Thyroid gland (tissue), 4 donors: Measurements from ENCODE around the gene MARK2. TPM values are rescaled to one million over a fixed set of nuclear protein-coding genes. Genes with fewer than 3 reads are reported as not detected.

Experiments used
- DNase-seq, 2 donors: peaks; one replicate each; pipeline ENCODE4 v3.0.0-alpha.2; 2019
- H3K27ac ChIP-seq, 3 donors: fragments of 200-600 bp; sonication (generic); 1 replicate in 2 of 3; 2 replicates in 1 of 3; pipeline ENCODE4 v1.5.1; 2016 to 2019; ENCODE audit warnings: mild to moderate bottlenecking in 1 of 3, moderate library complexity in 1 of 3
- H3K27me3 ChIP-seq: fragments of 200-600 bp; sonication (generic); one replicate; pipeline ENCODE4 v1.5.1; 2019
- H3K36me3 ChIP-seq, 2 donors: fragments of 200-600 bp; sonication (generic); one replicate each; pipeline ENCODE4 v1.5.1; 2016 to 2019
- H3K4me1 ChIP-seq, 2 donors: fragments of 200-600 bp; sonication (generic); one replicate each; pipeline ENCODE4 v1.5.1; 2017 to 2019
- H3K4me3 ChIP-seq, 3 donors: fragments of 200-600 bp; sonication (generic); replicated peaks in 1 of 3; 1 replicate in 2 of 3; 2 replicates in 1 of 3; pipeline ENCODE4 v1.5.1; 2016; ENCODE audit warnings: mild to moderate bottlenecking in 1 of 3
- H3K9me3 ChIP-seq: fragments of 200-600 bp; sonication (generic); one replicate; pipeline ENCODE4 v1.5.1; 2017
- POLR2A ChIP-seq, 2 donors: fragments of 450-650 bp; IDR thresholded peaks; one replicate each; pipeline ENCODE4 v1.6.1; 2017; ENCODE audit warnings: antibody characterized with exemption in 2 of 2, mild to moderate bottlenecking in 2 of 2, moderate library complexity in 1 of 2
- WGBS, 2 donors: methylation state at CpG; one replicate each; pipeline ENCODE4 v1.1.5; 2017; 5-methylcytosine and 5-hydroxymethylcytosine counted together
- intact Hi-C: fragments of 100-400 bp; cut with DNase I; formaldehyde crosslinking; loops from one replicate; pipeline ENCODE4 v1.15.1; 2023
- total RNA-seq, 4 donors: library from RNA; depleted of rRNA; stranded (reverse); fragments of >200 nt; gene quantifications; one replicate each; pipeline ENCODE4 v1.2.3, GENCODE V29; 2016
- TF ChIP-seq, protein P1 (sequence below), 6 experiments: fragments of 200-600 bp in 3 of 6; fragments of 450-650 bp in 3 of 6; sonication (generic) in 3 of 6; IDR thresholded peaks; one replicate each; pipeline ENCODE4 v1.5.1; 2016 to 2019; ENCODE audit warnings: antibody characterized with exemption in 6 of 6, mild to moderate bottlenecking in 2 of 6, inconsistent platforms in 1 of 6, moderate library complexity in 1 of 6

The MARK2 gene
- total RNA-seq, 4 donors from 2014 or later: 28.2 to 57.7 (median 48.6) TPM

DNA sequence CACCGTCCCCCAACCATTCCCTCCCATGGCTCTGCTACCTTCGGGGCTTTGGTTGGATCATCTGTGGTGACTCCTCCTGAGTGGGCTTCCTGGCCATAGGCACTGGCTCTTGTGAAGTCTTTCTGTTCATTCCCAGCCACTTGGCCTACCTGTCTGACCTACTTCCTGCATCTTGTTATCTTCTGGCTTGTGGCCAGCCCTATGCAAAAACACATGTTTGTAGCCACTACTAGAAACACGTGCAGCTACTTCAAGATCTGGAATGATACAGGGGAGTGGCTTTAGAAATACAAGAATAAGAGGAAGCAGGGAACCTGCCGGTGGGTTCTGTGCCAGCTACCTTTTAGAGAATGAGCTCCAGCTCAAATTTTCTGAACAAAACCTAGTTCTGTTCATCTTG lies 57.2 kb downstream of the MARK2 start:
- intact Hi-C loops: no loop called here
- Histone ChIP-seq H3K9me3 (no peaks in the 10 kb centered on the region), H3K4me3 (no peak overlapping the region), H3K36me3 (peaks cover 34 to 35% of the 10 kb centered on the region in 2 donors), H3K27ac (peak overlapping the region in 2 of 3 donors; percentile 25 to 44), H3K27me3 (no peaks in the 10 kb centered on the region), H3K4me1 (peaks cover 8 to 19% of the 10 kb centered on the region in 2 donors)
- TF ChIP-seq, protein P1, sequence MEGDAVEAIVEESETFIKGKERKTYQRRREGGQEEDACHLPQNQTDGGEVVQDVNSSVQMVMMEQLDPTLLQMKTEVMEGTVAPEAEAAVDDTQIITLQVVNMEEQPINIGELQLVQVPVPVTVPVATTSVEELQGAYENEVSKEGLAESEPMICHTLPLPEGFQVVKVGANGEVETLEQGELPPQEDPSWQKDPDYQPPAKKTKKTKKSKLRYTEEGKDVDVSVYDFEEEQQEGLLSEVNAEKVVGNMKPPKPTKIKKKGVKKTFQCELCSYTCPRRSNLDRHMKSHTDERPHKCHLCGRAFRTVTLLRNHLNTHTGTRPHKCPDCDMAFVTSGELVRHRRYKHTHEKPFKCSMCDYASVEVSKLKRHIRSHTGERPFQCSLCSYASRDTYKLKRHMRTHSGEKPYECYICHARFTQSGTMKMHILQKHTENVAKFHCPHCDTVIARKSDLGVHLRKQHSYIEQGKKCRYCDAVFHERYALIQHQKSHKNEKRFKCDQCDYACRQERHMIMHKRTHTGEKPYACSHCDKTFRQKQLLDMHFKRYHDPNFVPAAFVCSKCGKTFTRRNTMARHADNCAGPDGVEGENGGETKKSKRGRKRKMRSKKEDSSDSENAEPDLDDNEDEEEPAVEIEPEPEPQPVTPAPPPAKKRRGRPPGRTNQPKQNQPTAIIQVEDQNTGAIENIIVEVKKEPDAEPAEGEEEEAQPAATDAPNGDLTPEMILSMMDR (IDR thresholded peaks at IDR 0.05): no peak
- no peak for TF ChIP-seq POLR2A (IDR thresholded peaks at IDR 0.05)
- WGBS, 2 donors: 47 to 48% methylated on average over 4 of the region's 4 CpGs
- DNase-seq: peak; percentile 86 to 90

DNA sequence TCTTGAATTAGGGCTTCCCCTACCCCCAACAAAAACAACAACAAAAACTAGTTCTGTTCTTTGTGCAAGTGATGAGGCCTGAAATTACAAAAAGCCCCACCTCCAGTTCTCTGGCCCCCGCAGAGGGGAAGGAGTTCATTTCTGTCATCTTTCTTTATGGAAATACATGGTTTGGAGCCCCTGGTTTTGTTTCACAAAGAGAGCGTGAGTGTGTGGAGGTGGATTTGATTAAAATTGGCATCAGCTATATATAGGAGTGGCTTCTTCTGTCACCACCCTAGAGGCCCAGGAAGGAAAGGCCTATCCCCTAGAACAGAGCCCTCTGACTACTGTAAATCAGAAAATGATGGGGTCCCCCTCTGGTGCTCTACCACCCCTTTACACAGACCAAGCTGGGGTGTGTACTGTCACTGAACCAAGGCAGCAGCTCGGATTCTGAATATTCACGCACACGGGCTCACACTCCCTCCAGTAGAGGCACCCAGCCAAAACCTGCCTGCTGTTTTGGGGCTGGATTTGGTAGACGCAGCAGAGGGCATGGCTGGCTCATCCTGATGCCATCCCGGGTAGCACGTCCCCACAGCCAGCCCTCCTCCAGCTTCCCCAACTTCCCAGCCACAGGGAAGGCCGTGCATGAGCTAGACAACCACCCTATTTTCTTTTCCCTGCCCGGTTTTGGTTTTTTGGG lies 58.7 kb downstream of the MARK2 start:
- Histone ChIP-seq H3K4me3 (no peak overlapping the region), H3K36me3 (peaks cover 45 to 47% of the 10 kb centered on the region in 2 donors), H3K4me1 (peaks cover 8 to 15% of the 10 kb centered on the region in 2 donors), H3K27ac (no peak overlapping the region), H3K27me3 (no peaks in the 10 kb centered on the region), H3K9me3 (no peaks in the 10 kb centered on the region)
- TF ChIP-seq, protein P1 (IDR thresholded peaks at IDR 0.05): no peak
- no peak for TF ChIP-seq POLR2A (IDR thresholded peaks at IDR 0.05)
- WGBS, 2 donors: 92 to 94% methylated on average over 8 to 10 of the region's 10 CpGs
- intact Hi-C loops: no loop called here
- DNase-seq: no peak

DNA sequence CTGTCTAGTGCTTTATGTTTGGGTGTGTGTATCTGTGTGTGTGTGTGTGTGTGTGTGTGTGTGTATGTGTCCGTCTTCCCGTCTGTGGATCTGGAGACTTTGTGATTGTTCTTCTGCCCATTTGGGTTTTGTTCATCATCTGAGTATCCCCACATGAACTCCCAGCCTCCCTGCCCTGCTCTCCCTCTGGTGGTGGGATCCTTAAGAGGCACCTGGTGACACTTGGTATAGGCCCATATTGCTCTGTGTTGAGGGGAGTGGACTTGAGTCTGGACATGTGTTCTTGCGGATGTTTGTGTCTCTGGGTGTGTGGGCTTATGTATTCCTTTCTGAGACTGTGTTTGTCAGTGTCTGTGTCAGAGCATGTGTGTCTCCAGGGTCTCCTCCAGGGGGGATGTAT lies 62.8 kb downstream of the MARK2 start:
- H3K36me3 ChIP-seq: peaks cover 70 to 77% of the 10 kb centered on the region in 2 donors
- no peaks in the 10 kb centered on the region for H3K27me3 ChIP-seq
- peaks cover 0 to 4% of the 10 kb centered on the region in 2 donors for H3K4me1 ChIP-seq
- no peak for TF ChIP-seq POLR2A (IDR thresholded peaks at IDR 0.05)
- TF ChIP-seq, protein P1 (IDR thresholded peaks at IDR 0.05): peak in 1 of 6 experiments; percentile 10
- no peaks in the 10 kb centered on the region for H3K9me3 ChIP-seq
- H3K27ac ChIP-seq: no peak overlapping the region
- H3K4me3 ChIP-seq: no peak overlapping the region
- intact Hi-C loops: no loop called here
- WGBS, 2 donors: 80 to 100% methylated on average over 1 to 3 of the region's 3 CpGs
- DNase-seq: no peak

DNA sequence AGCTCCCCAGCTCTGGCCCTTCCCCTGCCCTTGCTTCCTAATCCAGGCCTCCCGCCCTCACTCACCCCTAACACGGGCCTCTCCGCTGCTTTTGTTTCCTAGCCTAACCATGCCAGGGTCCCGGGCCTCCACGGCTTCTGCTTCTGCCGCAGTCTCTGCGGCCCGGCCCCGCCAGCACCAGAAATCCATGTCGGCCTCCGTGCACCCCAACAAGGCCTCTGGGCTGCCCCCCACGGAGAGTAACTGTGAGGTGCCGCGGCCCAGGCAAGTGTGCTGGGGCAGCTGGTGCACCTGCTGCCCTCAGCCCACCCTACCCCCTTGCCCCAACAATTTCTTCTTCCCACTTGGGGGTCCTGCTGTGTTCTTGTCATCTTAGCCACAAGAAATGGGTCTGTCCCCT lies 65.0 kb downstream of the MARK2 start:
- Histone ChIP-seq H3K36me3 (peaks cover 62 to 66% of the 10 kb centered on the region in 2 donors), H3K27ac (no peak overlapping the region), H3K4me3 (no peak overlapping the region), H3K9me3 (no peaks in the 10 kb centered on the region), H3K27me3 (no peaks in the 10 kb centered on the region), H3K4me1 (peaks cover 16 to 21% of the 10 kb centered on the region in 2 donors)
- no peak for DNase-seq
- TF ChIP-seq POLR2A (IDR thresholded peaks at IDR 0.05): no peak
- TF ChIP-seq, protein P1 (IDR thresholded peaks at IDR 0.05): no peak
- intact Hi-C loops: no loop called here
- WGBS, 2 donors: 92 to 94% methylated on average over 14 of the region's 14 CpGs

DNA sequence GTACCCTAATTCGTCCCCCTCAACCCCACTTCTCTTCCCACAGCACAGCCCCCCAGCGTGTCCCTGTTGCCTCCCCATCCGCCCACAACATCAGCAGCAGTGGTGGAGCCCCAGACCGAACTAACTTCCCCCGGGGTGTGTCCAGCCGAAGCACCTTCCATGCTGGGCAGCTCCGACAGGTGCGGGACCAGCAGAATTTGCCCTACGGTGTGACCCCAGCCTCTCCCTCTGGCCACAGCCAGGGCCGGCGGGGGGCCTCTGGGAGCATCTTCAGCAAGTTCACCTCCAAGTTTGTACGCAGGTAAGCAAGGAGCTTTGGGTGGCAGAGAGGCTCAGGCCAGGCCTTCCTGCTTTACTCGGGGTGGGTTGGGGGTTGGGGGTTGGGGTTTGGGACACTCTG lies 65.8 kb downstream of the MARK2 start:
- H3K4me1 ChIP-seq: peaks cover 21 to 30% of the 10 kb centered on the region in 2 donors
- WGBS, 2 donors: 90 to 94% methylated on average over 6 to 8 of the region's 13 CpGs
- H3K27me3 ChIP-seq: no peaks in the 10 kb centered on the region
- no peaks in the 10 kb centered on the region for H3K9me3 ChIP-seq
- DNase-seq: no peak
- TF ChIP-seq, protein P1 (IDR thresholded peaks at IDR 0.05): no peak
- TF ChIP-seq POLR2A (IDR thresholded peaks at IDR 0.05): no peak
- no peak overlapping the region for H3K27ac ChIP-seq
- peaks cover 54 to 58% of the 10 kb centered on the region in 2 donors for H3K36me3 ChIP-seq
- intact Hi-C loops: no loop called here
- H3K4me3 ChIP-seq: no peak overlapping the region
